HG03558 (cell line): ENCODE results near the gene DYNLT1.
A peak's percentile ranks its signal among the peaks of the same experiment; 100 is the strongest.
"Not testable (repeated sequence)": the region's sequence is repeated elsewhere in the genome, so short reads cannot be mapped to it uniquely, and the experiment has no call there.

Experiments used
- ATAC-seq: cut with Tn5 transposase; IDR thresholded peaks from one replicate; pipeline ENCODE4 v1.9.1; 2021; ENCODE audit warnings: moderate number of reproducible peaks; ENCODE audit not compliant: unreplicated experiment; ENCODE audit errors: extremely low read depth

DYNLT1 gene

GRCh38 chr6:158644231-158645063 is at the start of gene DYNLT1:
TSS of gene DYNLT1 (minus strand) at chr6:158644743. CDS start at chr6:158644708, 35 bp downstream.
- ATAC-seq: peak; percentile 32

- no peak for ATAC-seq
These were observed 44.3 kb upstream of the DYNLT1 start for GRCh38 chr6:158688860-158689259.

- no peak for ATAC-seq
These were observed 43.0 kb upstream of the DYNLT1 start for GRCh38 chr6:158687506-158687905.

- ATAC-seq: peak; percentile 70
These were observed 42.3 kb upstream of the DYNLT1 start for GRCh38 chr6:158686791-158687381.

- no peak for ATAC-seq
These were observed 41.8 kb upstream of the DYNLT1 start for GRCh38 chr6:158686311-158686710.

GRCh38 chr6:158684745-158685324 is 40.3 kb upstream of the DYNLT1 start:
- no peak for ATAC-seq

GRCh38 chr6:158684311-158684710 is 39.8 kb upstream of the DYNLT1 start:
- ATAC-seq: no peak

- no peak for ATAC-seq
These were observed 35.9 kb upstream of the DYNLT1 start for GRCh38 chr6:158680481-158680880.

GRCh38 chr6:158680015-158680414 is 35.5 kb upstream of the DYNLT1 start:
- no peak for ATAC-seq

GRCh38 chr6:158677906-158678578 is 33.5 kb upstream of the DYNLT1 start:
- no peak for ATAC-seq

- ATAC-seq: not testable (repeated sequence)
These were observed 32.6 kb upstream of the DYNLT1 start for GRCh38 chr6:158677094-158677493.

GRCh38 chr6:158674342-158675131 is 30.0 kb upstream of the DYNLT1 start:
- no peak for ATAC-seq

- no peak for ATAC-seq
These were observed 28.2 kb upstream of the DYNLT1 start for GRCh38 chr6:158672726-158673125.

GRCh38 chr6:158672119-158672518 is 27.6 kb upstream of the DYNLT1 start:
- ATAC-seq: not testable (repeated sequence)

GRCh38 chr6:158669145-158670035 is 24.8 kb upstream of the DYNLT1 start:
- ATAC-seq: no peak

GRCh38 chr6:158668707-158669103 is 24.2 kb upstream of the DYNLT1 start:
- ATAC-seq: no peak

- no peak for ATAC-seq
These were observed 22.9 kb upstream of the DYNLT1 start for GRCh38 chr6:158667360-158667981.

GRCh38 chr6:158666628-158667359 is 22.3 kb upstream of the DYNLT1 start:
- no peak for ATAC-seq
